H9 (cell line): ENCODE measurements around the gene R3HDML. TPM values are rescaled to one million over a fixed set of nuclear protein-coding genes. Genes with fewer than 3 reads are reported as not detected.

Source experiments
- DNase-seq: peaks from one replicate; pipeline ENCODE4 v3.0.0-alpha.2; 2017
- H2AFZ ChIP-seq: one replicate; pipeline ENCODE4 v1.6.1; 2013; ENCODE audit warnings: mild to moderate bottlenecking, low read length, control low read depth, moderate library complexity
- H2AK5ac ChIP-seq: 2 replicates; pipeline ENCODE4 v1.6.1; 2013; ENCODE audit warnings: low read length, control low read depth, mixed read lengths; ENCODE audit not compliant: insufficient read length
- H2BK120ac ChIP-seq: one replicate; pipeline ENCODE4 v1.6.1; 2013; ENCODE audit warnings: low read depth, mild to moderate bottlenecking, low read length, control low read depth, inconsistent platforms; ENCODE audit not compliant: poor library complexity, severe bottlenecking
- H2BK12ac ChIP-seq: 2 replicates; pipeline ENCODE4 v1.6.1; 2013; ENCODE audit warnings: low read length, control low read depth, mixed read lengths, low read depth; ENCODE audit not compliant: insufficient read length
- H2BK15ac ChIP-seq: 2 replicates; pipeline ENCODE4 v1.6.1; 2013; ENCODE audit warnings: low read depth, low read length, control low read depth
- H2BK20ac ChIP-seq: one replicate; pipeline ENCODE4 v1.6.1; 2013; ENCODE audit warnings: low read depth, mild to moderate bottlenecking, low read length, control low read depth, inconsistent platforms; ENCODE audit not compliant: poor library complexity, severe bottlenecking
- H2BK5ac ChIP-seq: 2 replicates; pipeline ENCODE4 v1.6.1; 2013; ENCODE audit warnings: low read length, control low read depth, mixed read lengths; ENCODE audit not compliant: insufficient read length
- H3K14ac ChIP-seq: 2 replicates; pipeline ENCODE4 v1.6.1; 2013; ENCODE audit warnings: low read length, control low read depth; ENCODE audit not compliant: insufficient read depth
- H3K18ac ChIP-seq: 2 replicates; pipeline ENCODE4 v1.6.1; 2013; ENCODE audit warnings: low read depth, mild to moderate bottlenecking, mixed read lengths, low read length, control low read depth; ENCODE audit not compliant: insufficient read length
- H3K23ac ChIP-seq: 2 replicates; pipeline ENCODE4 v1.6.1; 2013; ENCODE audit warnings: low read length, control low read depth, mixed read lengths, low read depth; ENCODE audit not compliant: insufficient read length
- H3K23me2 ChIP-seq: 2 replicates; pipeline ENCODE4 v1.6.1; 2013; ENCODE audit warnings: low read depth, mild to moderate bottlenecking, mixed read lengths, low read length, control low read depth; ENCODE audit not compliant: insufficient read length, poor library complexity, severe bottlenecking
- H3K27ac ChIP-seq: 2 replicates; pipeline ENCODE4 v1.5.1; 2013; ENCODE audit warnings: low read length, control low read depth, mixed read lengths, low read depth; ENCODE audit not compliant: insufficient read length
- H3K27me3 ChIP-seq: 2 replicates; pipeline ENCODE4 v1.6.1; 2013; ENCODE audit warnings: low read length, control low read depth, inconsistent platforms; ENCODE audit not compliant: insufficient read depth
- H3K4ac ChIP-seq: 2 replicates; pipeline ENCODE4 v1.6.1; 2013; ENCODE audit warnings: low read depth, mild to moderate bottlenecking, control low read depth, inconsistent platforms, low read length, moderate library complexity
- H3K4me1 ChIP-seq: 2 replicates; pipeline ENCODE4 v1.6.1; 2013; ENCODE audit warnings: low read length, control low read depth, inconsistent platforms; ENCODE audit not compliant: insufficient read depth
- H3K4me2 ChIP-seq: 2 replicates; pipeline ENCODE4 v1.6.1; 2013; ENCODE audit warnings: low read length, control low read depth, mixed read lengths; ENCODE audit not compliant: insufficient read length, insufficient read depth
- H3K56ac ChIP-seq: 2 replicates; pipeline ENCODE4 v1.6.1; 2013; ENCODE audit warnings: low read depth, mild to moderate bottlenecking, mixed read lengths, low read length, control low read depth; ENCODE audit not compliant: insufficient read length
- H3K79me1 ChIP-seq: 2 replicates; pipeline ENCODE4 v1.6.1; 2013; ENCODE audit warnings: low read depth, mild to moderate bottlenecking, moderate library complexity, low read length, control low read depth, inconsistent platforms; ENCODE audit not compliant: insufficient read depth, poor library complexity, severe bottlenecking
- H3K79me2 ChIP-seq: 2 replicates; pipeline ENCODE4 v1.6.1; 2013; ENCODE audit warnings: low read length, control low read depth, inconsistent platforms; ENCODE audit not compliant: insufficient read depth
- H3K9ac ChIP-seq: 2 replicates; pipeline ENCODE4 v1.6.1; 2013; ENCODE audit warnings: low read length, control low read depth, mixed read lengths; ENCODE audit not compliant: insufficient read length; ENCODE audit errors: extremely low read depth
- H3K9me3 ChIP-seq: one replicate; pipeline ENCODE4 v1.6.1; 2013; ENCODE audit warnings: low read depth, low read length, inconsistent platforms; ENCODE audit not compliant: control insufficient read depth
- H3T11ph ChIP-seq: one replicate; pipeline ENCODE4 v1.6.1; 2013; ENCODE audit warnings: mild to moderate bottlenecking, low read length, control low read depth, inconsistent platforms
- H4K20me1 ChIP-seq: one replicate; pipeline ENCODE4 v1.6.1; 2013; ENCODE audit not compliant: control insufficient read depth, insufficient read length, insufficient read depth
- H4K5ac ChIP-seq: 2 replicates; pipeline ENCODE4 v1.6.1; 2013; ENCODE audit warnings: low read depth, mild to moderate bottlenecking, mixed read lengths, low read length, control low read depth; ENCODE audit not compliant: insufficient read length
- H4K8ac ChIP-seq: replicated peaks from 2 replicates; pipeline ENCODE4 v1.6.1; 2013; ENCODE audit warnings: low read length, control low read depth, mixed read lengths, low read depth; ENCODE audit not compliant: insufficient read length
- H4K91ac ChIP-seq: 2 replicates; pipeline ENCODE4 v1.6.1; 2013; ENCODE audit warnings: low read depth, mild to moderate bottlenecking, moderate library complexity, mixed read lengths, low read length, control low read depth; ENCODE audit not compliant: insufficient read length
- H3K27ac Mint-ChIP-seq, 3 experiments: 2 replicates in 2 of 3; 3 replicates in 1 of 3; pipeline ENCODE4 v1.8.0; 2020 to 2021; ENCODE audit warnings: mixed read lengths in 3 of 3, mild to moderate bottlenecking in 1 of 3, moderate library complexity in 1 of 3
- H3K27me3 Mint-ChIP-seq: 2 replicates; pipeline ENCODE4 v1.8.0; 2021; ENCODE audit warnings: low read depth, mild to moderate bottlenecking, moderate library complexity, mixed read lengths
- H3K36me3 Mint-ChIP-seq, 3 experiments: 2 replicates in 2 of 3; 3 replicates in 1 of 3; pipeline ENCODE4 v1.8.0; 2020 to 2021; ENCODE audit warnings: low read depth in 3 of 3, mixed read lengths in 3 of 3; ENCODE audit not compliant: insufficient read depth in 1 of 3
- H3K4me1 Mint-ChIP-seq, 2 experiments: 2 replicates each; pipeline ENCODE4 v1.8.0; 2020; ENCODE audit warnings: mixed read lengths in 2 of 2
- H3K4me3 Mint-ChIP-seq, 2 experiments: 2 replicates in 1 of 2; 3 replicates in 1 of 2; pipeline ENCODE4 v1.8.0; 2020 to 2021; ENCODE audit warnings: mild to moderate bottlenecking in 2 of 2, mixed read lengths in 2 of 2, moderate library complexity in 1 of 2
- H3K9me3 Mint-ChIP-seq, 2 experiments: 2 replicates in 1 of 2; 3 replicates in 1 of 2; pipeline ENCODE4 v1.8.0; 2020; ENCODE audit warnings: mild to moderate bottlenecking in 2 of 2, mixed read lengths in 2 of 2, moderate library complexity in 1 of 2
- WGBS: extraction: QIAGEN DNeasy Blood & Tissue Kit; methylation state at CpG from one replicate; pipeline ENCODE4 v1.1.7; 2013; ENCODE audit warnings: missing lambda C conversion rate, low lambda C conversion rate, mixed read lengths; ENCODE audit not compliant: insufficient read length; ENCODE audit errors: extremely low coverage; 5-methylcytosine and 5-hydroxymethylcytosine counted together
- total RNA-seq: library from RNA; stranded (reverse); gene quantifications from 2 replicates; pipeline ENCODE4 v1.2.1, GENCODE V29; 2021
- TF ChIP-seq, protein P1 (sequence below): fragments of 200-600 bp; sonication (generic); conservative IDR thresholded peaks from 3 replicates; pipeline ENCODE4 v1.8.0; 2021; ENCODE audit warnings: antibody characterized with exemption, mild to moderate bottlenecking

The R3HDML gene
- total RNA-seq, 1 experiment from 2014 or later, result not detected

DNA sequence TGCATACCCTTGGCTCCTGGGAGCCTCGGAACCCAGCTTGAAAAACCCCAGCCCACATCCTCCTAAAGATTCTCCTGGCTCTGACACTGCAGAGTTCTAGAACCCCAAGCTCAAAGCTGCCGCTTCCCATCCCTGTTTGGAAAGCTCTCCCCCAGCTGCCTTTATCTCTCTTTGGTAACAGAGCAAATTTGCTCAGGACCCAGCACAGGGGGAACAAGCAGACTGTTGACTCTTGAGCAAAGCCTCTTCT lies 57.5 kb downstream of the R3HDML start:
- H2AK5ac ChIP-seq, result no peak overlapping the region
- no peak for DNase-seq
- no peak overlapping the region for H3K14ac ChIP-seq
- Mint-ChIP-seq H3K36me3 (no peaks in the 10 kb centered on the region), H3K9me3 (no peaks in the 10 kb centered on the region; a peak in 1 of 5 replicates), H3K4me3 (no peak overlapping the region), H3K27ac (peak overlapping the region in 1 of 3 experiments; percentile 40; a peak in 1 of 7 replicates), H3K27me3 (peaks cover 12% of the 10 kb centered on the region), H3K4me1 (no peaks in the 10 kb centered on the region; a peak in 1 of 4 replicates)
- H2BK15ac ChIP-seq, result no peak overlapping the region
- WGBS, result no CpG with 5 or more reads among the region's 2 CpGs
- H3K27ac ChIP-seq, result no peak overlapping the region
- no peaks in the 10 kb centered on the region for H3K79me2 ChIP-seq
- H3K23me2 ChIP-seq, result no peaks in the 10 kb centered on the region
- no peak overlapping the region for H3K9ac ChIP-seq
- no peak overlapping the region for H2BK5ac ChIP-seq
- no peak overlapping the region for H3K56ac ChIP-seq
- TF ChIP-seq, protein P1, sequence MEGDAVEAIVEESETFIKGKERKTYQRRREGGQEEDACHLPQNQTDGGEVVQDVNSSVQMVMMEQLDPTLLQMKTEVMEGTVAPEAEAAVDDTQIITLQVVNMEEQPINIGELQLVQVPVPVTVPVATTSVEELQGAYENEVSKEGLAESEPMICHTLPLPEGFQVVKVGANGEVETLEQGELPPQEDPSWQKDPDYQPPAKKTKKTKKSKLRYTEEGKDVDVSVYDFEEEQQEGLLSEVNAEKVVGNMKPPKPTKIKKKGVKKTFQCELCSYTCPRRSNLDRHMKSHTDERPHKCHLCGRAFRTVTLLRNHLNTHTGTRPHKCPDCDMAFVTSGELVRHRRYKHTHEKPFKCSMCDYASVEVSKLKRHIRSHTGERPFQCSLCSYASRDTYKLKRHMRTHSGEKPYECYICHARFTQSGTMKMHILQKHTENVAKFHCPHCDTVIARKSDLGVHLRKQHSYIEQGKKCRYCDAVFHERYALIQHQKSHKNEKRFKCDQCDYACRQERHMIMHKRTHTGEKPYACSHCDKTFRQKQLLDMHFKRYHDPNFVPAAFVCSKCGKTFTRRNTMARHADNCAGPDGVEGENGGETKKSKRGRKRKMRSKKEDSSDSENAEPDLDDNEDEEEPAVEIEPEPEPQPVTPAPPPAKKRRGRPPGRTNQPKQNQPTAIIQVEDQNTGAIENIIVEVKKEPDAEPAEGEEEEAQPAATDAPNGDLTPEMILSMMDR, result no peak
- no peak overlapping the region for H2BK20ac ChIP-seq
- no peak overlapping the region for H4K91ac ChIP-seq
- no peak overlapping the region for H2BK12ac ChIP-seq
- no peaks in the 10 kb centered on the region for H4K20me1 ChIP-seq
- no peaks in the 10 kb centered on the region for H3K79me1 ChIP-seq
- no peak overlapping the region for H3T11ph ChIP-seq
- no peak overlapping the region for H3K18ac ChIP-seq
- no peak overlapping the region for H3K4ac ChIP-seq
- no peak overlapping the region for H3K4me2 ChIP-seq
- no peaks in the 10 kb centered on the region for H3K27me3 ChIP-seq
- H3K4me1 ChIP-seq, result no peaks in the 10 kb centered on the region
- no peak overlapping the region for H4K5ac ChIP-seq
- no peak overlapping the region for H4K8ac ChIP-seq
- no peak overlapping the region for H2AFZ ChIP-seq
- H2BK120ac ChIP-seq, result no peak overlapping the region
- no peak overlapping the region for H3K23ac ChIP-seq
- H3K9me3 ChIP-seq, result no peaks in the 10 kb centered on the region
